WERI-Rb-1 (cell line): ENCODE measurements around the gene PTPRD.

Source experiments
- DNase-seq: peaks from one replicate; pipeline ENCODE4 v3.0.0-alpha.2; 2020
- H3K27ac ChIP-seq: fragments of 250-450 bp; sonication (Bioruptor Pico); 2 replicates; pipeline ENCODE4 v1.5.1; 2020; ENCODE audit warnings: mild to moderate bottlenecking, moderate library complexity
- H3K27me3 ChIP-seq: fragments of 250-450 bp; sonication (Bioruptor Pico); 2 replicates; pipeline ENCODE4 v1.5.1; 2021; ENCODE audit warnings: mild to moderate bottlenecking, low read depth, moderate library complexity; ENCODE audit not compliant: insufficient read depth, severe bottlenecking
- H3K36me3 ChIP-seq: fragments of 250-450 bp; sonication (Bioruptor Pico); 2 replicates; pipeline ENCODE4 v1.5.1; 2020; ENCODE audit warnings: mild to moderate bottlenecking, moderate library complexity
- H3K4me3 ChIP-seq: 2 replicates; pipeline ENCODE4 v1.5.1; 2011; ENCODE audit warnings: low read depth, mild to moderate bottlenecking, control low read depth, low read length
- H3K9me3 ChIP-seq: fragments of 250-450 bp; sonication (Bioruptor Pico); 2 replicates; pipeline ENCODE4 v1.5.1; 2021; ENCODE audit warnings: mild to moderate bottlenecking, moderate library complexity; ENCODE audit not compliant: severe bottlenecking
- TF ChIP-seq, protein P1 (sequence below): IDR thresholded peaks from 2 replicates; pipeline ENCODE4 v1.5.1; 2011; ENCODE audit warnings: low read depth, mild to moderate bottlenecking, control low read depth, inconsistent platforms, low read length

The PTPRD gene

DNA sequence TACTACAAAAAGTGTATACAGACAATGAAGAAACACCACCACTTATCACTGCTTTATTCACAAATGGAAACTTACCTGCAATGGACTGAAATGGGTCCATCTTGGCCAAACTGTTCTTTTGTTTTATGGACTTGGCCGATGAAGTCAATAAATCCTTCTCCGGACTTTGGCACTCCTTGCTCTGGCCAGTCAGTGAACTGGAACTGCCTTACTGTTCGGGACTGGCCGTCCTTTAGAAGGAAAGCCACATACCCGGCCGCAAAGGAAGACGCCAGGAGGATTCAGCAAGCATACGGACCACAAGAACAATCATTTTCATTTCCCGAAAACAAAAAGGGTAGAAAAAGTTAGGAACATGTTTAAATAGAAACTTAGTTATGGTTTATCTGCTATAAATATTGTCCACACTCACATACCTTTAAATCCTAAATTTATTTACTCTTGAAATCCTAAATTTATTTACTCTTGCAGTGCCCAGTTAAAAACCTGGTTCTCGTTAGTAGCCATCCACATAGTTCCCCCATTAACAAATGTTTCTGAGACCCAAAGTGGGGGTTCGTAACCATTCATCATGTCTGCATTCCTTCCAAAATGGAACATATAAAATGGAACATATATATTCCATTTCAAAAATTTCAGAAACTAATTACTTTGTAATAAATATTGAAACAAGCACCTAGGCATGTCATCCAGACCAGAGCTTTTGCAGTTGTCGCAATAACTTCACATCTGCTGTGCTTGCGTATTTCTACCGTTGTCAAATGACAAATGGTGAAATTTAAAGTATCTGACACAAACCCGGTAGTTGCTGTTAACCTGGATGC, 2281.1 kb downstream of the PTPRD start:
- Histone ChIP-seq H3K27me3 (no peaks in the 10 kb centered on the region), H3K4me3 (no peak overlapping the region), H3K36me3 (no peaks in the 10 kb centered on the region), H3K27ac (no peak overlapping the region), H3K9me3 (no peaks in the 10 kb centered on the region)
- TF ChIP-seq, protein P1, sequence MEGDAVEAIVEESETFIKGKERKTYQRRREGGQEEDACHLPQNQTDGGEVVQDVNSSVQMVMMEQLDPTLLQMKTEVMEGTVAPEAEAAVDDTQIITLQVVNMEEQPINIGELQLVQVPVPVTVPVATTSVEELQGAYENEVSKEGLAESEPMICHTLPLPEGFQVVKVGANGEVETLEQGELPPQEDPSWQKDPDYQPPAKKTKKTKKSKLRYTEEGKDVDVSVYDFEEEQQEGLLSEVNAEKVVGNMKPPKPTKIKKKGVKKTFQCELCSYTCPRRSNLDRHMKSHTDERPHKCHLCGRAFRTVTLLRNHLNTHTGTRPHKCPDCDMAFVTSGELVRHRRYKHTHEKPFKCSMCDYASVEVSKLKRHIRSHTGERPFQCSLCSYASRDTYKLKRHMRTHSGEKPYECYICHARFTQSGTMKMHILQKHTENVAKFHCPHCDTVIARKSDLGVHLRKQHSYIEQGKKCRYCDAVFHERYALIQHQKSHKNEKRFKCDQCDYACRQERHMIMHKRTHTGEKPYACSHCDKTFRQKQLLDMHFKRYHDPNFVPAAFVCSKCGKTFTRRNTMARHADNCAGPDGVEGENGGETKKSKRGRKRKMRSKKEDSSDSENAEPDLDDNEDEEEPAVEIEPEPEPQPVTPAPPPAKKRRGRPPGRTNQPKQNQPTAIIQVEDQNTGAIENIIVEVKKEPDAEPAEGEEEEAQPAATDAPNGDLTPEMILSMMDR, result no peak
- DNase-seq, result no peak

DNA sequence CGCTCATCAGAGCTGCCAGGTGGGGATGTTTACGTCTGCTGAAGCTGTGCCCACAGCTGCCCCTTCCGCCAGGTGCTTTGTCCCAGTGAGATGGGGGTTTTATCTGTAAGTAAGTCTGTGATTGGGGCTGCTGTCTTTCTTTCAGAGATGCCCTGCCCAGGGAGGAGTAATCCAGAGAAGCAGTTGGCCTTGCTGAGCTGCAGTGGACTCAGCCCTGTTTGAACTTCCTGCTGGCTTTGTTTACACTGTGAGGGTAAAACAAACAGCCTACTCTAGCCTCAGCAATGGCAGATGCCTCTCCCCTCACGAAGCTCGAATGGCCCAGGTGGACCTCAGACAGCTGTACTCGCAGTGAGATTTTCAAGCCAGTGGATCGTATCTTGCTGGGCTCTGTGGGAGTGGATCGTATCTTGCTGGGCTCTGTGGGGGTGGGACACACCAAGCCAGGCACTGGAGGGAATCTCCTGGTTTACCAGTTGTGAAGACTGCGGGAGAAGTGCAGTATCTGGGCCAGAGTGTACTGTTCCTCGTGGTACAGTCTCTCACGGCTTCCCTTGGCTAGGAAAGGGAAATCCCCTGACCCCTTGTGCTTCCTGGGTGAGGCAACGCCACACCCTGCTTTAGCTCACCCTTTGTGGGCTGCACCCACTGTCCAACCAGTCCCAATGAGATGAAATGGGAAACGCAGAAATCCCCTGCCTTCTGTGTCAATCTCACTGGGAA, 2283.1 kb downstream of the PTPRD start:
- no peaks in the 10 kb centered on the region for H3K27me3 ChIP-seq

DNA sequence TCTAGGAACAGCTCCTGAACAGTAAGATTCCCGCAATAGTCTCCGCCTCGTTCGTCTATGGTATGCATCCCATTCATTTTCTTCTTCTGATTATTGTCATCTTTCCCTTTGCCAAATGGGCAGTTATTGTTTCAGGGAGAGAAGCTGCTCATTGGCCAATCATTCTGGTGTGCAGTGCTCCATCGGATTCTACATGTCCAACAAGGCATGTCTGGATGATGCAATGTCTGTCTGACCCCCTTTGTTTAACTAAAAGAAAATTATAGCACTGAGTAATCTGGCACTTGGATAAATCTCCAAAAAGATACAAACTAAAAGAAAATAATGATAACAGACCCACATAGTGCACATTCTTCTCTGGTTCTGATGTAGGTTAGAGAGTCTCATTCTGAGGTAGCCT, 2297.6 kb downstream of the PTPRD start:
- TF ChIP-seq, protein P1, result no peak
- H3K27me3 ChIP-seq, result no peaks in the 10 kb centered on the region
- no peak for DNase-seq
- H3K4me3 ChIP-seq, result no peak overlapping the region
- no peaks in the 10 kb centered on the region for H3K36me3 ChIP-seq
- no peak overlapping the region for H3K27ac ChIP-seq
- peaks cover 3% of the 10 kb centered on the region for H3K9me3 ChIP-seq

More for the DNA sequence above, 2283.1 kb downstream of the PTPRD start:
- Histone ChIP-seq H3K36me3 (no peaks in the 10 kb centered on the region), H3K27ac (no peak overlapping the region), H3K9me3 (no peaks in the 10 kb centered on the region), H3K4me3 (no peak overlapping the region)
- no peak for DNase-seq
- TF ChIP-seq, protein P1, result no peak

DNA sequence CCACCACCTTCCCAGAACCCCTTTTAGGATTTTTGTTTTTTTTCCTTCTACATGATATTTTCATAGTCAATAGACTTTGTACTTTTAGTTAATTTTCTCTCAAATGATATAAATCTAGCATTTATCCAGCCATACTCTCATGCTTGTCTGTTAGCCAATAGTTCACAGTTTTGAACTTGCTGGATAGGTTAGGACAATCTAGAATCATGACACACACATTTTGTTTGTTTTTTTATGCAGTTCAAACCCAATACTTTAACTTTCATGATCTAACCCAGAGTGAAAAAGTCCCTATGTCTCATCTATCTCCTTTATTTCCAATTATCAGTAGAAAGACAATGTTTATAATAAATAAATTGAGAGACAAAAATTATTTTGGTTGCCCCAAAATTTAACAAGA, 2303.5 kb downstream of the PTPRD start:
- Histone ChIP-seq H3K4me3 (no peak overlapping the region), H3K36me3 (no peaks in the 10 kb centered on the region), H3K27me3 (no peaks in the 10 kb centered on the region), H3K27ac (no peak overlapping the region), H3K9me3 (peaks cover 3% of the 10 kb centered on the region)
- DNase-seq, result no peak
- TF ChIP-seq, protein P1, result no peak

DNA sequence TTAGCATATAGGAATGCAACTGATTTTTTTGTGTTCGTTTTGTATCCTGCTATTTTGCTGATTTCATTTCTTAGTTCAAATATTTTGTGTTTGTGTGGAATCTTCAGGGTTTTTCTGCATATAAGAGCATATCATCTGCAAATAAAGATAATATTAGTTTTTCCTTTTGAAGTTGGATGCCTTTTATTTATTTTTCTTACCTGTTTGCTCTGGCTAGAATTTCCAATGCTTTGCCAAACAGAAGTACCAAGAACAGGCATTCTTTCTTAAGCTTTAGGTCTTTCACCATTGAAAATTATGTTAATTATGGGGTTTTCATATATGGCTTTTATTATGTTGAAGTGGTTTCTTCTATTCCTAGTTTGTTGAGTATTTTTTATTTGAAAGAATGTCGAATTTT, 2308.1 kb downstream of the PTPRD start:
- no peak for DNase-seq
- TF ChIP-seq, protein P1, result no peak
- no peak overlapping the region for H3K27ac ChIP-seq

More for the DNA sequence above, 2308.1 kb downstream of the PTPRD start:
- Histone ChIP-seq H3K36me3 (no peaks in the 10 kb centered on the region), H3K27me3 (no peaks in the 10 kb centered on the region), H3K9me3 (no peaks in the 10 kb centered on the region), H3K4me3 (no peak overlapping the region)
